ENCODE measurements around the gene TULP4.
"Not testable (repeated sequence)": the region's sequence is repeated elsewhere in the genome, so short reads cannot be mapped to it uniquely, and the experiment has no call there.

Gene TULP4

DNA sequence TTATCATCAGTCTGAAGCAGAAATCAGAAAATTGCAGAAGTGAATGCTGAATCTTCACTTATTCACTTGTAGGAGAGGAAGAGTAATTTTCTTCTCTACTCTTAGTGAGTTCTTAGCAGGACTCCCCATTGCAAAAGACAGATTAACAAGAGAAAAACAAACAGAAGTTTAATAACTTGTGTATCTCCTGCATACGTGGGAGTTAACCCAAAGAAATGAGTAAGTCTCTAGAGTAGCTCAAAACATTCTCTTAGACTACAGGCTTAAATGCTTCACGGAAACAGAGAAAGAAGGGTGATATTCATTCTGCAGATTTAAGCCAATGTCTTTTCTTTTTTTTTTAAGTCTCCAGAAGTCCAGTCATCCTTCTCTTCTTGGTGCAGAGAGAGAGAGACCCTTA lies 149.7 kb downstream of the TULP4 start:
- no peak overlapping the region for H3K4me3 ChIP-seq (ENCODE audit: low read depth, low read length)
- TF ChIP-seq, protein P1, sequence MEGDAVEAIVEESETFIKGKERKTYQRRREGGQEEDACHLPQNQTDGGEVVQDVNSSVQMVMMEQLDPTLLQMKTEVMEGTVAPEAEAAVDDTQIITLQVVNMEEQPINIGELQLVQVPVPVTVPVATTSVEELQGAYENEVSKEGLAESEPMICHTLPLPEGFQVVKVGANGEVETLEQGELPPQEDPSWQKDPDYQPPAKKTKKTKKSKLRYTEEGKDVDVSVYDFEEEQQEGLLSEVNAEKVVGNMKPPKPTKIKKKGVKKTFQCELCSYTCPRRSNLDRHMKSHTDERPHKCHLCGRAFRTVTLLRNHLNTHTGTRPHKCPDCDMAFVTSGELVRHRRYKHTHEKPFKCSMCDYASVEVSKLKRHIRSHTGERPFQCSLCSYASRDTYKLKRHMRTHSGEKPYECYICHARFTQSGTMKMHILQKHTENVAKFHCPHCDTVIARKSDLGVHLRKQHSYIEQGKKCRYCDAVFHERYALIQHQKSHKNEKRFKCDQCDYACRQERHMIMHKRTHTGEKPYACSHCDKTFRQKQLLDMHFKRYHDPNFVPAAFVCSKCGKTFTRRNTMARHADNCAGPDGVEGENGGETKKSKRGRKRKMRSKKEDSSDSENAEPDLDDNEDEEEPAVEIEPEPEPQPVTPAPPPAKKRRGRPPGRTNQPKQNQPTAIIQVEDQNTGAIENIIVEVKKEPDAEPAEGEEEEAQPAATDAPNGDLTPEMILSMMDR (IDR thresholded peaks at IDR 0.05; ENCODE audit: low read depth, low read length), result no peak

DNA sequence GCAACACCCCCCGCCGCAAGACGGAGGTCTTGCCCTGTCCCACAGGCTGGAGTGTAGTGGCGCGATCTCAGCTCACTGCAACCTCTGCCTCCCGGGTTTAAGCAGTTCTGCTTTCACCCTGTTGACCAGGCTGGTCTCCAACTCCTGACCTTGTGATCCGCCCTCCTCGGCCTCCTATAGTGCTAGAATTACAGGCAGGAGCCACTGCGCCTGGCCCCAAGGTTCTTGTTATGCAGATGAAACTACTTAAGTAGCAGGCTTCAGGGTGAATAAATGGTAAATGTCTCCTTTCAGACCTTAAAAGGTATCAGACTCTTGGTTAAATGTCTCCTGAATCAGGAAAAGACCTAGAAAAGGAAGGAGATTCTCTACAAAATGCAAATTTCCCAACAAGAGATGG lies 152.2 kb downstream of the TULP4 start:
- TF ChIP-seq, protein P1 (IDR thresholded peaks at IDR 0.05; ENCODE audit: low read depth, low read length), result no peak
- no peak overlapping the region for H3K4me3 ChIP-seq (ENCODE audit: low read depth, low read length)

DNA sequence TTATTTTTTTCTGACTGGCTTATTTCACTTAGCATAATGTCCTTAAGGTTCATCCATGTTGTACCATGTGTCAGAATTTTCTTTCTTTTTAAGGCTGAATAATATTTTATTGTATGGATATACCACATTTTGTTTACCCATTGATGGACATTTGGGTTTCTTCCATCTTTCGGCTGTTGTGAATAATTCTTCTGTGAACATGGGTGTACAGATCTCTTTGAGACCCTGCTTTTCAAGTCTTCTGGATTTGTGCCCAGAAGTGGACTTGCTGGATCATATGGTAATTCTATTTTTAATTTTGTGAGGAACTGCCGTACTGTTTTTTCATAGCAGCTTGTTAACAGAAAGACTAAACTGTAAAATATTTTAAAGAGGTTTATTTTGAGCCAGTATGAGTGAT lies 153.0 kb downstream of the TULP4 start:
- TF ChIP-seq, protein P1 (IDR thresholded peaks at IDR 0.05; ENCODE audit: low read depth, low read length), result no peak
- no peak overlapping the region for H3K4me3 ChIP-seq (ENCODE audit: low read depth, low read length)

- TF ChIP-seq, protein P1 (IDR thresholded peaks at IDR 0.05; ENCODE audit: low read depth, low read length), result no peak
- no peak overlapping the region for H3K4me3 ChIP-seq (ENCODE audit: low read depth, low read length)
Observed at GRCh38 chr6:158465747-158466146, 153.5 kb downstream of the TULP4 start.

DNA sequence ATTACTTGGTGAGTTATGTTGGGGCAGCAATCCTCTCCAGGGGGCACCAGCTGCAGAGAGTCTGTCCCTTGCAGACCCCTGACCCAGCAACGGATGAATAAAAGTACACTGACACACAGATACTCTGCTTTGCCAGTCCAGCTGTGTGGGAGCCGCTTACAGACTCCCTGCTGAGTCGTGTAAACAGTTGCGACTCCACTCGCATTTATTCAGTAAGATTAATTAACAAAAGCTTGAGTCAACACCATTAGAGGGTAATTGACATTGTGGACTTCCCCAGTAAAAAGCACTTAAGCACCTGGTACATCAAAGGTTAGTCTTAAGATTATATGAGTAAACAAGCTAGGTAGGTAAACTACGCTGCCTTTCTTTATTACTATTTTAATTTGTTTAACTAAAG lies 155.7 kb downstream of the TULP4 start:
- H3K4me3 ChIP-seq (ENCODE audit: low read depth, low read length), result no peak overlapping the region
- TF ChIP-seq, protein P1 (IDR thresholded peaks at IDR 0.05; ENCODE audit: low read depth, low read length), result no peak

- TF ChIP-seq, protein P1 (IDR thresholded peaks at IDR 0.05; ENCODE audit: low read depth, low read length), result no peak
- H3K4me3 ChIP-seq (ENCODE audit: low read depth, low read length), result no peak overlapping the region
Observed at GRCh38 chr6:158468666-158469065, 156.4 kb downstream of the TULP4 start.

DNA sequence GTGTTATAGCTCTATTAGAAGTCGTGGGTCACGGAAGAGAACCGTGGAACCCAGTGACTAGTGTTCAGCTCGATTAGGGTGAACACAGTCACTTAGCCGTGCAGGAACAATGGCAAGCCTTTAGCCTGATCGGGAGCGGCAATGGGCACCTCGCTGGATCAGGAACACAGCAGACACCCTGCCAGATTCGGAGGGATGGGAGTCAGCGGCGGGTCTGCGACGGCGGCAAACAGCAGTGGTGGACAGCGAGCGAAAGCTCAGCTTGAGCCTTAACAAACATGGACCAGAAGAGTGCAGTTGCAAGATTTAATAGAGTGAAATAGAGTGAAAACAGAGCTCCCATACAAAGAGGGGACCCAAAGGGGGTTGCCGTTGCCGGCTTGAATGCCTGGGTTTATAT lies 157.8 kb downstream of the TULP4 start:
- not testable (repeated sequence) for H3K4me3 ChIP-seq (ENCODE audit: low read depth, low read length)

DNA sequence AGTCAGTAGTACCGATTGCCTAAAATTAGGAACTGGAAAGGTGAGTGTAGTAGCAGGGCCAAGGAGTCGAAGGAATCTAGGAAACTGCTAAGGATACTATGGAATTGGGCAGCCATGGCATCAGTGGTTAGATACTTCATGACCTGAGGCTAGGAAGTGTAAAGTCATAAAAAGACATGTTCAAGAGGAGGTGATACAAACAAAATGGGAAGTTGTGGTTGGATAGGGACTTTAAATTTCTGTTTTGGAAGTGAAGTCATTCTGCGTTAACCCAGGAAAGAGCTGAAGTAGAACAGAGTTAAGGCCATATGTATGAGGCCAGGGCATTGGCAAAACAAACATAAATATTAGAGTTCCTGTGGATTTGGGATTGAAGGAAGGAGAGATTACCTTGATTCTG lies 159.1 kb downstream of the TULP4 start:
- TF ChIP-seq, protein P1 (IDR thresholded peaks at IDR 0.05; ENCODE audit: low read depth, low read length), result no peak
- no peak overlapping the region for H3K4me3 ChIP-seq (ENCODE audit: low read depth, low read length)

Measured in WI38 (cell line).